Gastrocnemius medialis (tissue), 4 donors: ENCODE data around the gene MYO3B.

Experiments used
- CTCF ChIP-seq, 5 experiments: fragments of 450-650 bp in 3 of 5; fragments of 200-600 bp in 2 of 5; sonication (generic) in 2 of 5; IDR thresholded peaks in 4 of 5; conservative IDR thresholded peaks in 1 of 5; 1 replicate in 4 of 5; 2 replicates in 1 of 5; pipeline ENCODE4 v1.5.1; 2016 to 2019; ENCODE audit warnings: antibody characterized with exemption in 5 of 5, mild to moderate bottlenecking in 3 of 5, moderate library complexity in 3 of 5
- POLR2A ChIP-seq, 2 donors: fragments of 450-650 bp; IDR thresholded peaks; one replicate each; pipeline ENCODE4 v1.6.1; 2017; ENCODE audit warnings: antibody characterized with exemption in 2 of 2, mild to moderate bottlenecking in 2 of 2, moderate library complexity in 2 of 2

DNA sequence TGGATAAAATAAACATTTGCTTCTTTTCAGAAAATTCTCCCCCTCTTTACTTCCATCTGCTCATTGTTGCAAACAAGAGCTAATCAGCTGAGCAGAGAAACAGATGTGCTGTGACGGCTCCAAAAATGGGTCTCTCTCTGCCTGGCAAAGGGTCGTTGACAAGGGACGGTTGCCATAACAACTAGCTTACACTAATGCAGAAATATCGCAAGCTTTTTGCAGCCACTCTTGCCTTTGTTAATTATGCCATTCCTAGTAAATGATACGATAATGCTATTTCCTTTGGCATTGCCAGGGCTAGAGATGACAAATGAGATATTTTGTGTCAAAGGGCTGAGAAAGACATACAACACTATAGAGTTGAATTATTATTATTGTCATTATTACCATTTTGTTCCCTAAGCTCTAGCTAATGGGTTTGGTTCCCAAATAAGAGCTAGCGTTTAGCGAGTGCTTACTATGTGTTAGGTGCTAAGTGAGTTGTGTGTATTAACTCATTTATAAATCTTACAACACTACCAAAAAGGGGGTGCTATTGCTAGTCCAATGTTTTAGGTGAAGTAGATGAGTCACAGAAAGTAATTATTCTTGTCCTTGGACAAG lies 46.8 kb downstream of the MYO3B start:
- TF ChIP-seq CTCF (IDR thresholded peaks at IDR 0.05 in 4 of 5, conservative IDR thresholded peaks at IDR 0.05 in 1 of 5) (no peak), POLR2A (IDR thresholded peaks at IDR 0.05) (no peak)
